A673 (cell line): ENCODE results near the gene KIF12. TPM values are rescaled to one million over a fixed set of nuclear protein-coding genes. Genes with fewer than 3 reads are reported as not detected.

ENCODE experiments used
- BruUV-seq: library from RNA; stranded (reverse); fragments of 400-500 nt; replicated peaks from 2 replicates; lab custom pipeline; 2021; lab: Mats Ljungman, UMichigan
- CTCF ChIA-PET: fragments of 300-600 bp; sonication (Branson Sonifier 250); formaldehyde crosslinking; loops from one replicate; lab custom pipeline; 2022; ENCODE audit warnings: antibody characterized with exemption; lab: Charles Lee
- POLR2A ChIA-PET: fragments of 300-600 bp; sonication (Branson Sonifier 250); formaldehyde crosslinking; loops from one replicate; lab custom pipeline; 2022; ENCODE audit warnings: antibody characterized with exemption; ENCODE audit not compliant: low non-redundant PET; lab: Charles Lee
- DNase-seq: peaks from one replicate; pipeline ENCODE4 v3.0.0-alpha.2; 2015; ENCODE audit warnings: low spot score
- H3K27ac ChIP-seq: fragments of 200-600 bp; sonication (generic); 2 replicates; pipeline ENCODE4 v1.5.1; 2016; ENCODE audit warnings: mixed run types, low read depth, mild to moderate bottlenecking, mixed read lengths, antibody characterized with exemption, low read length; ENCODE audit not compliant: poor library complexity, severe bottlenecking
- H3K27me3 ChIP-seq: fragments of 200-600 bp; sonication (generic); replicated peaks from 2 replicates; pipeline ENCODE4 v1.6.1; 2017; ENCODE audit warnings: mixed run types, low read depth, mild to moderate bottlenecking, mixed read lengths, antibody characterized with exemption, low read length; ENCODE audit not compliant: insufficient read depth, poor library complexity
- H3K36me3 ChIP-seq: fragments of 200-600 bp; sonication (generic); 2 replicates; pipeline ENCODE4 v1.6.1; 2016; ENCODE audit warnings: mixed run types, mild to moderate bottlenecking, mixed read lengths, antibody characterized with exemption, low read length; ENCODE audit not compliant: insufficient read depth, poor library complexity, severe bottlenecking
- H3K4me1 ChIP-seq: fragments of 200-600 bp; sonication (generic); 2 replicates; pipeline ENCODE4 v1.6.1; 2017; ENCODE audit warnings: mixed run types, mild to moderate bottlenecking, mixed read lengths, antibody characterized with exemption, low read length; ENCODE audit not compliant: insufficient read depth, poor library complexity, severe bottlenecking
- H3K4me3 ChIP-seq: fragments of 200-600 bp; sonication (generic); 2 replicates; pipeline ENCODE4 v1.5.1; 2016; ENCODE audit warnings: low read depth, mixed run types, mild to moderate bottlenecking, mixed read lengths, low read length; ENCODE audit not compliant: poor library complexity, severe bottlenecking
- H3K9me3 ChIP-seq: fragments of 200-600 bp; sonication (generic); 2 replicates; pipeline ENCODE4 v1.6.1; 2016; ENCODE audit warnings: mixed run types, low read depth, mild to moderate bottlenecking, mixed read lengths, antibody characterized with exemption, low read length; ENCODE audit not compliant: poor library complexity, severe bottlenecking
- EZH2 ChIP-seq: fragments of 200-600 bp; sonication (generic); IDR thresholded peaks from 2 replicates; pipeline ENCODE4 v1.6.1; 2017; ENCODE audit warnings: borderline replicate concordance, low read depth, mild to moderate bottlenecking, mixed read lengths, antibody characterized with exemption, low read length; ENCODE audit not compliant: poor library complexity, severe bottlenecking
- intact Hi-C: fragments of 100-400 bp; cut with micrococcal nuclease; formaldehyde crosslinking; loops from one replicate; pipeline ENCODE4 v1.10.0; 2022; ENCODE audit not compliant: unreplicated experiment
- total RNA-seq: library from RNA; stranded (reverse); gene quantifications from 2 replicates; pipeline ENCODE4 v1.2.3, GENCODE V29; 2021
- TF ChIP-seq, protein P1 (sequence below): fragments of 300-800, 200-600 bp; sonication (generic); conservative IDR thresholded peaks from 2 replicates; pipeline ENCODE4 v1.5.1; 2017; ENCODE audit warnings: low read depth, mild to moderate bottlenecking, antibody characterized with exemption, low read length, moderate library complexity, mixed read lengths

KIF12 gene
- total RNA-seq, 1 experiment from 2014 or later = not detected

DNA sequence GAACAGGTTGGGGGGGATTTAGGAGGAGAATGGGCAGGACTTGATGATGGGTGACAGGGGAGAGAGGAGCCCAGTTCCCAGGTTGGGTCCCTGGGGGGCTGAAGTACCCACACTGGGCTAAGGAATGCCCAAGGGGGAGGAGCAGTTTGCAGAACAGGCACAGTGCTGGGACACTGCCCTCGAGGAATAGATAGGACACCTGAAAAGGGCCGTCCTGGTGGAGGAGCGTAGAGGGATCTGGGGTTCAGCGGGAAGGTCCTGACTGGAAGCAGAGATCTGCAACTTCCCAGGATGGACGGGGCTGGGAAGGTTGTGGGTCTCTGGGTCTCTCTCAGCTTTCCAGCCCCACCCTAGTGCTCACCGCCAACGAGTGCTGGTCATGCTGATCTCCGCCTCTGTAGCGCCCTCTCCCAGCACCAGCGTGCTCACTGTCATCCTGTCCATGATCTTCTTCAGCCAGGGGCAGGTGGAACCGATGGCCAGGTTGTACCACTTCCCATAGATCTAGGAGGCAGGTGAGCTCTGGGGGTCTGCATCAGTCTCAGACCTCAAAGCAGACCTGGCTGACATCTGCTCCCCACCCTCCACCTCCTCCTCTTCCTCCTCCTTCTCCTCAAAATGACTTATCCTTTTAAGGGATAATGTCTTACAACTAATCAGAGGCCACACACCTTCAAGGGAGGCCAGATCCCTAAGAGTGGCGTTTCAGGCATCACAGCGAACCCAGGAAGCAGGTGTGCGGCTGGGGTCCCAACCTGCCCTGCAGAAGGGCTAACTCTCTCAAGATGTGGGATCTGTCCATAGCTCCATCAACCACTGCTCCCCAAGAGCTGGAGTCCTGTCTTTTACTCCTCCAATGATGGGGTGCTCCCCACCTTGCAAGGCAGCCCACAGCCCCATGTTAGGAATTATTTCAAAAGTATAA, 22.6 kb downstream of the KIF12 start:
- no peak overlapping the region for H3K27ac ChIP-seq
- no TSS peak for BruUV-seq
- H3K27me3 ChIP-seq = peaks cover 8% of the 10 kb centered on the region
- DNase-seq = no peak
- TF ChIP-seq, protein P1, sequence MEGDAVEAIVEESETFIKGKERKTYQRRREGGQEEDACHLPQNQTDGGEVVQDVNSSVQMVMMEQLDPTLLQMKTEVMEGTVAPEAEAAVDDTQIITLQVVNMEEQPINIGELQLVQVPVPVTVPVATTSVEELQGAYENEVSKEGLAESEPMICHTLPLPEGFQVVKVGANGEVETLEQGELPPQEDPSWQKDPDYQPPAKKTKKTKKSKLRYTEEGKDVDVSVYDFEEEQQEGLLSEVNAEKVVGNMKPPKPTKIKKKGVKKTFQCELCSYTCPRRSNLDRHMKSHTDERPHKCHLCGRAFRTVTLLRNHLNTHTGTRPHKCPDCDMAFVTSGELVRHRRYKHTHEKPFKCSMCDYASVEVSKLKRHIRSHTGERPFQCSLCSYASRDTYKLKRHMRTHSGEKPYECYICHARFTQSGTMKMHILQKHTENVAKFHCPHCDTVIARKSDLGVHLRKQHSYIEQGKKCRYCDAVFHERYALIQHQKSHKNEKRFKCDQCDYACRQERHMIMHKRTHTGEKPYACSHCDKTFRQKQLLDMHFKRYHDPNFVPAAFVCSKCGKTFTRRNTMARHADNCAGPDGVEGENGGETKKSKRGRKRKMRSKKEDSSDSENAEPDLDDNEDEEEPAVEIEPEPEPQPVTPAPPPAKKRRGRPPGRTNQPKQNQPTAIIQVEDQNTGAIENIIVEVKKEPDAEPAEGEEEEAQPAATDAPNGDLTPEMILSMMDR = no peak
- TF ChIP-seq EZH2 = no peak
- no peaks in the 10 kb centered on the region for H3K4me1 ChIP-seq
- H3K4me3 ChIP-seq = no peak overlapping the region
- no peaks in the 10 kb centered on the region for H3K36me3 ChIP-seq
- POLR2A ChIA-PET = no interaction called here
- CTCF ChIA-PET = no interaction called here
- H3K9me3 ChIP-seq = no peaks in the 10 kb centered on the region
- intact Hi-C loops = no loop called here

DNA sequence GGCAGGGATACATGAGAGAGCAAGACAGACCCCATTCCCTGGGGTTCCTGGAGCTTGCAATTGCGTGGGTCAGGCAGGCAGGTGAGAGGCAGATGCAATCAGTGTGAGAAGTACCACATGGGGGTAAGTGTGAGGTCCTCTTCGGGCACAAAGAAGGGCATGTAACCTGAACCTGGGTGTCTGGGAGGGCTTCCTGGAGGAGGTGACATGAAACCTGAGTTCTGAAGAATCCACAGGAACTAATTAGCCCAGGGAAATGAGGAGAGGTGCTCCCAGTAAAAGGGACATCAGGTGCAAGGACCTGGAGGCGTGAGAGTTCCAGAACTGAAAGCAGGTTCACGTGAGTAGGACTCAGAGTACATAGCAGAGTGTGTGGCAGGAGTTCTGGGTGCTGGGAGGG, 23.5 kb downstream of the KIF12 start:
- intact Hi-C loops = loop anchor here (2.0 kb wide), 1 partner anchor 49 kb away; no protein-coding TSS in a partner anchor
- peaks cover 8% of the 10 kb centered on the region for H3K27me3 ChIP-seq
- DNase-seq = no peak
- no peak overlapping the region for H3K27ac ChIP-seq
- ChIA-PET POLR2A (no interaction called here), CTCF (no interaction called here)
- no TSS peak for BruUV-seq
- no peaks in the 10 kb centered on the region for H3K9me3 ChIP-seq
- no peak for TF ChIP-seq EZH2
- TF ChIP-seq, protein P1 = no peak
- no peaks in the 10 kb centered on the region for H3K4me1 ChIP-seq
- H3K4me3 ChIP-seq = no peak overlapping the region
- H3K36me3 ChIP-seq = no peaks in the 10 kb centered on the region

DNA sequence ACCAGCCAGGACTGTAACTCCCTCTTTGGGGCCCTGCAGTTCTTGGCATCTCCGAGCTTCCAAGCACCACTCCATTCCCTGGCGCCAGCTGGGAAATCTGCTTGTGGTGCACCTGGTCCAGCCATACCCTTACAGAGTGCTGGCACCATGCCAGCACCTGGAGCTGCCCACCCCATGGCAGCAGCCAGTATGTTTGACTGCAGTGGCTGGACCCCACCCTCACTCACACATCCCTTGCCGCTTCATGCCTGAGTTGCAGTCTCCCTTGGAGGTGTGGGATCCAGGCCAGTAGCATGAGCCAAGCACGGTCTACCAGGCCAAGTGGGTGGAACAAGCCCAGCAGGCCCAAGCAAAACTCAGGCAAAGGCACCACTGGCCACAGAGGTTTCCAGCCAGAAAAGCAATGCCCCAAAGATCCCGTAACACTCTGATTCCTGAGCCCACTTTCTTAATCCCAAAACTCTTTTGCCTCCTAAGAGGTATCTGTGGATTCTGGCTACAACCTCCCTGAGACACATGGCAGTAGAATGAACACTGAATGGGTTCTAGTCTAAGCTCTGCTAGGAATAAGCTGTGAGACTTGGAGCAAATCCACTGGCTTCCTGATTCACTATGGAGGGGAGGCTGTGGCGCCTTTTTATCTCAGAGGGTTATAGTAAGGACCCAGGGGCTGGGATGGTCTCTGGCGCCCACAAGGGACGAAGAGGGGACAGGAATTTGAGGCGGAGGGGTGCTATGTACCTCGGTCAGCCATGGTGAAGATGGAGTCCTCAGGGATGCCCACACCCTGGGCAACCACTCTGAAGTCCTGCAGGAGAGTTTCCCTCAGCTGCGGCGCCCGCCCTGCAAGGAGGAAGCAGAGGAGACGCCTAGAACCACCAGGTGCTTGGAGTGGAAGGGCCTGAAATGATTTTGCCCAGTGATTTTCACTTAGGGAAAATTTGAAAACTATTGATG, 26.6 kb downstream of the KIF12 start:
- ChIA-PET POLR2A (no interaction called here), CTCF (no interaction called here)
- Histone ChIP-seq H3K4me1 (no peaks in the 10 kb centered on the region), H3K9me3 (no peaks in the 10 kb centered on the region), H3K36me3 (no peaks in the 10 kb centered on the region), H3K27me3 (peaks cover 8% of the 10 kb centered on the region), H3K27ac (no peak overlapping the region), H3K4me3 (no peak overlapping the region)
- DNase-seq = peak; percentile 23
- intact Hi-C loops = loop anchor here (5.0 kb wide), 1 partner anchor 335 kb away; no protein-coding TSS in a partner anchor
- TF ChIP-seq, protein P1 = peak; percentile 39
- TF ChIP-seq EZH2 = no peak
- no TSS peak for BruUV-seq
